HepG2 (cell line): Measurements from ENCODE around the gene TADA1. TPM values are rescaled to one million over a fixed set of nuclear protein-coding genes. Genes with fewer than 3 reads are reported as not detected.

Source experiments
- ATAC-seq: fragments of 200-7000 bp; cut with Tn5 transposase; 3 replicates; pipeline ENCODE4 v1.9.1; 2020; ENCODE audit warnings: mild to moderate bottlenecking, moderate library complexity
- BruUV-seq: library from RNA; stranded (reverse); fragments of 400-500 nt; replicated peaks from 2 replicates; lab custom pipeline; 2021; lab: Mats Ljungman, UMichigan
- CTCF ChIA-PET: fragments of 300-600 bp; formaldehyde crosslinking; extraction: SDS; loops from one replicate; lab custom pipeline; 2021; ENCODE audit warnings: low total read pairs, inconsistent platforms, low intra/inter-chr PET ratio; lab: Yijun Ruan, JAX
- POLR2A ChIA-PET: fragments of 350-600 bp; sonication (Branson Sonifier 250); formaldehyde crosslinking; loops from one replicate; lab custom pipeline; 2020; ENCODE audit warnings: antibody characterized with exemption, inconsistent platforms; lab: Yijun Ruan, JAX
- DNase-seq: peaks from one replicate; pipeline ENCODE4 v3.0.0-alpha.2; 2015; ENCODE audit warnings: low spot score
- FAIRE-seq: peaks from 3 replicates; lab custom pipeline; 2011; peaks lifted over from hg19 to GRCh38; lab: Jason Lieb, UNC
- H2AFZ ChIP-seq: one replicate; pipeline ENCODE4 v1.6.1; 2011; ENCODE audit warnings: low read length, inconsistent platforms
- H3K27ac ChIP-seq: fragments of 300-600 bp; 3 replicates; pipeline ENCODE4 v1.8.0; 2011; ENCODE audit warnings: mixed run types, mild to moderate bottlenecking, mixed read lengths, low read length, inconsistent platforms; ENCODE audit not compliant: insufficient read depth; ENCODE audit errors: extremely low read length
- H3K27me3 ChIP-seq, 2 experiments: fragments of 200-600 bp in 1 of 2; 2 replicates in 1 of 2; 3 replicates in 1 of 2; pipeline versions ENCODE4 v1.6.0 to v1.8.0; 2011; ENCODE audit warnings: low read length in 2 of 2, mild to moderate bottlenecking in 2 of 2, moderate library complexity in 2 of 2, inconsistent platforms in 1 of 2; ENCODE audit not compliant: insufficient read depth in 2 of 2, control insufficient read depth in 1 of 2
- H3K36me3 ChIP-seq, 2 experiments: fragments of 200-600 bp in 1 of 2; replicated peaks in 1 of 2; 2 replicates in 1 of 2; 3 replicates in 1 of 2; pipeline versions ENCODE4 v1.5.1 to v1.8.0; 2011; ENCODE audit warnings: low read length in 2 of 2, inconsistent platforms in 1 of 2; ENCODE audit not compliant: insufficient read depth in 2 of 2, control insufficient read depth in 1 of 2
- H3K4me1 ChIP-seq: 2 replicates; pipeline ENCODE4 v1.5.1; 2012; ENCODE audit warnings: low read length, inconsistent platforms; ENCODE audit not compliant: insufficient read depth
- H3K4me2 ChIP-seq: 2 replicates; pipeline ENCODE4 v1.6.0; 2011; ENCODE audit warnings: low read depth, low read length, inconsistent platforms
- H3K4me3 ChIP-seq, 3 experiments: fragments of 200-600 bp in 1 of 3; sonication (generic), shearing (Covaris generic) in 1 of 3; replicated peaks in 1 of 3; 2 replicates each; pipeline ENCODE4 v1.5.1; 2011 to 2016; ENCODE audit warnings: low read length in 3 of 3, inconsistent platforms in 2 of 3, low read depth in 2 of 3, mild to moderate bottlenecking in 2 of 3, control low read depth in 1 of 3, mixed read lengths in 1 of 3; ENCODE audit not compliant: insufficient read depth in 1 of 3
- H3K79me2 ChIP-seq: one replicate; pipeline ENCODE4 v1.6.1; 2011; ENCODE audit warnings: low read length, inconsistent platforms; ENCODE audit not compliant: insufficient read depth
- H3K9ac ChIP-seq: 2 replicates; pipeline ENCODE4 v1.6.0; 2011; ENCODE audit warnings: mild to moderate bottlenecking, low read depth, low read length, inconsistent platforms; ENCODE audit not compliant: insufficient read depth
- H3K9me3 ChIP-seq: 2 replicates; pipeline ENCODE4 v1.5.1; 2012; ENCODE audit warnings: mild to moderate bottlenecking, low read length
- H4K20me1 ChIP-seq: 2 replicates; pipeline ENCODE4 v1.6.0; 2011; ENCODE audit warnings: inconsistent platforms, mild to moderate bottlenecking, low read length, moderate library complexity; ENCODE audit not compliant: insufficient read depth
- JUND ChIP-seq: sonication (generic); formaldehyde crosslinking; IDR thresholded peaks from 2 replicates; pipeline ENCODE4 v1.8.0; 2022; ENCODE audit warnings: mild to moderate bottlenecking, missing genetic modification reagents
- MED13 ChIP-seq: sonication (generic); formaldehyde crosslinking; IDR thresholded peaks from 2 replicates; pipeline ENCODE4 v1.5.0; 2020; ENCODE audit warnings: missing genetic modification reagents
- NKX3-1 ChIP-seq: sonication (generic); formaldehyde crosslinking; IDR thresholded peaks from 2 replicates; pipeline ENCODE4 v1.5.0; 2020; ENCODE audit warnings: missing genetic modification reagents
- PTBP1 ChIP-seq: fragments of 200-400 bp; formaldehyde crosslinking; IDR thresholded peaks from 2 replicates; pipeline ENCODE4 v1.6.1; 2018; ENCODE audit warnings: low read length, low read depth; ENCODE audit not compliant: poor library complexity, severe bottlenecking
- TEAD2 ChIP-seq: sonication (generic); formaldehyde crosslinking; IDR thresholded peaks from 2 replicates; pipeline ENCODE4 v1.9.0; 2021; ENCODE audit warnings: missing genetic modification reagents
- ZNF441 ChIP-seq: sonication (generic); formaldehyde crosslinking; IDR thresholded peaks from 2 replicates; pipeline ENCODE4 v1.7.0; 2021; ENCODE audit warnings: missing genetic modification reagents, borderline replicate concordance
- ZNF549 ChIP-seq: sonication (generic); formaldehyde crosslinking; IDR thresholded peaks from 2 replicates; pipeline ENCODE4 v1.5.0; 2020; ENCODE audit warnings: missing genetic modification reagents
- ZNF670 ChIP-seq: sonication (generic); formaldehyde crosslinking; IDR thresholded peaks from 2 replicates; pipeline ENCODE4 v1.8.0; 2022; ENCODE audit warnings: mild to moderate bottlenecking, missing genetic modification reagents, borderline replicate concordance
- WGBS: methylation state at CpG from one replicate; pipeline ENCODE4 v1.1.6; 2017; ENCODE audit warnings: low lambda C conversion rate; 5-methylcytosine and 5-hydroxymethylcytosine counted together
- in situ Hi-C: cut with HindIII; loops from 2 replicates; pipeline ENCODE4 v1.10.0; 2017; ENCODE audit warnings: low pct_unique_long_range_greater_than_20kb; ENCODE audit not compliant: extremely low pct_ligation_motif_present
- intact Hi-C: fragments of 100-400 bp; cut with micrococcal nuclease; formaldehyde crosslinking; loops from one replicate; pipeline ENCODE4 v1.10.0; 2022; ENCODE audit not compliant: unreplicated experiment
- polyA plus RNA-seq, 8 experiments: library from polyadenylated mRNA; depleted of rRNA in 3 of 8; stranded (reverse) in 7 of 8; unstranded in 1 of 8; fragments of >200 nt; fragmentation: Illumina TruSeq in 4 of 8; extraction: Trizol in 4 of 8; gene quantifications; 2 replicates each; pipeline versions ENCODE4 v1.2.1 to v1.2.3, GENCODE V29; 2011 to 2016; ENCODE audit warnings: low read depth in 4 of 8, missing spikeins in 1 of 8, mixed read lengths in 1 of 8; ENCODE audit not compliant: insufficient read depth in 1 of 8
- total RNA-seq, 5 experiments: library from RNA; depleted of rRNA; stranded (reverse); fragments of >200 nt; fragmentation: Illumina TruSeq; extraction: Trizol; gene quantifications; 2 replicates each; pipeline ENCODE4 v1.2.3, GENCODE V29; 2016; ENCODE audit warnings: low read depth in 1 of 5
- TF ChIP-seq, protein P1 (sequence below): sonication (generic); formaldehyde crosslinking; IDR thresholded peaks from 2 replicates; pipeline ENCODE4 v1.4.0; 2020; ENCODE audit warnings: missing genetic modification reagents
- TF ChIP-seq, protein P2 (sequence below): sonication (generic); formaldehyde crosslinking; IDR thresholded peaks from 2 replicates; pipeline ENCODE4 v1.4.0; 2020; ENCODE audit warnings: missing genetic modification reagents, borderline replicate concordance
- TF ChIP-seq, protein P3 (sequence below), 2 experiments: sonication (generic) in 1 of 2; formaldehyde crosslinking in 1 of 2; IDR thresholded peaks; 2 replicates each; pipeline versions ENCODE4 v1.4.0 to v1.6.1; 2018 to 2020; ENCODE audit warnings: missing genetic modification reagents in 2 of 2, borderline replicate concordance in 1 of 2, low read depth in 1 of 2, mild to moderate bottlenecking in 1 of 2, missing biosample characterization in 1 of 2
- TF ChIP-seq, protein P4 (sequence below): sonication (generic); formaldehyde crosslinking; IDR thresholded peaks from 2 replicates; pipeline ENCODE4 v1.4.0; 2020; ENCODE audit warnings: missing genetic modification reagents

The TADA1 gene
- total and polyA plus RNA-seq, 2 of the 13 experiments (the other 11 are each of a cell fraction or from before 2014, with no cell fraction given): 28.3 to 29.1 TPM

DNA sequence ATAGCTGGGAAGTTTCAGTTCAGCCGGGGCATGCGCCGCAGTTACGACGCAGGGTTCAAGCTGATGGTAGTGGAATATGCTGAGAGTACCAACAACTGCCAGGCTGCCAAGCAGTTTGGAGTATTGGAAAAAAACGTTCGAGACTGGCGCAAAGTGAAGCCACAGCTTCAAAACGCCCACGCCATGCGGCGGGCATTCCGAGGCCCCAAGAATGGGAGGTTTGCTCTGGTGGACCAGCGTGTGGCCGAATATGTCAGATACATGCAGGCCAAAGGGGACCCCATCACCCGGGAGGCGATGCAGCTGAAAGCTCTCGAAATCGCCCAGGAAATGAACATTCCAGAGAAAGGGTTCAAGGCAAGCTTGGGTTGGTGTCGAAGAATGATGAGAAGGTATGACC, 26.9 kb downstream of the TADA1 start:
- Histone ChIP-seq H3K4me2 (no peak overlapping the region), H3K9me3 (no peaks in the 10 kb centered on the region), H2AFZ (no peak overlapping the region), H3K27me3 (no peaks in the 10 kb centered on the region), H3K4me3 (no peak overlapping the region), H4K20me1 (no peaks in the 10 kb centered on the region), H3K36me3 (peaks cover 22 to 89% of the 10 kb centered on the region in 2 experiments), H3K4me1 (no peaks in the 10 kb centered on the region), H3K9ac (no peak overlapping the region), H3K79me2 (no peaks in the 10 kb centered on the region), H3K27ac (no peak overlapping the region)
- no peak for DNase-seq
- ChIA-PET POLR2A (no interaction called here), CTCF (no interaction called here)
- no TSS peak for BruUV-seq
- no peak for ATAC-seq
- WGBS: 98% methylated on average over 20 of the region's 20 CpGs
- intact Hi-C loops (no loop called here), in situ Hi-C loops (no loop called here)
- no peak for FAIRE-seq
- TF ChIP-seq, protein P1, sequence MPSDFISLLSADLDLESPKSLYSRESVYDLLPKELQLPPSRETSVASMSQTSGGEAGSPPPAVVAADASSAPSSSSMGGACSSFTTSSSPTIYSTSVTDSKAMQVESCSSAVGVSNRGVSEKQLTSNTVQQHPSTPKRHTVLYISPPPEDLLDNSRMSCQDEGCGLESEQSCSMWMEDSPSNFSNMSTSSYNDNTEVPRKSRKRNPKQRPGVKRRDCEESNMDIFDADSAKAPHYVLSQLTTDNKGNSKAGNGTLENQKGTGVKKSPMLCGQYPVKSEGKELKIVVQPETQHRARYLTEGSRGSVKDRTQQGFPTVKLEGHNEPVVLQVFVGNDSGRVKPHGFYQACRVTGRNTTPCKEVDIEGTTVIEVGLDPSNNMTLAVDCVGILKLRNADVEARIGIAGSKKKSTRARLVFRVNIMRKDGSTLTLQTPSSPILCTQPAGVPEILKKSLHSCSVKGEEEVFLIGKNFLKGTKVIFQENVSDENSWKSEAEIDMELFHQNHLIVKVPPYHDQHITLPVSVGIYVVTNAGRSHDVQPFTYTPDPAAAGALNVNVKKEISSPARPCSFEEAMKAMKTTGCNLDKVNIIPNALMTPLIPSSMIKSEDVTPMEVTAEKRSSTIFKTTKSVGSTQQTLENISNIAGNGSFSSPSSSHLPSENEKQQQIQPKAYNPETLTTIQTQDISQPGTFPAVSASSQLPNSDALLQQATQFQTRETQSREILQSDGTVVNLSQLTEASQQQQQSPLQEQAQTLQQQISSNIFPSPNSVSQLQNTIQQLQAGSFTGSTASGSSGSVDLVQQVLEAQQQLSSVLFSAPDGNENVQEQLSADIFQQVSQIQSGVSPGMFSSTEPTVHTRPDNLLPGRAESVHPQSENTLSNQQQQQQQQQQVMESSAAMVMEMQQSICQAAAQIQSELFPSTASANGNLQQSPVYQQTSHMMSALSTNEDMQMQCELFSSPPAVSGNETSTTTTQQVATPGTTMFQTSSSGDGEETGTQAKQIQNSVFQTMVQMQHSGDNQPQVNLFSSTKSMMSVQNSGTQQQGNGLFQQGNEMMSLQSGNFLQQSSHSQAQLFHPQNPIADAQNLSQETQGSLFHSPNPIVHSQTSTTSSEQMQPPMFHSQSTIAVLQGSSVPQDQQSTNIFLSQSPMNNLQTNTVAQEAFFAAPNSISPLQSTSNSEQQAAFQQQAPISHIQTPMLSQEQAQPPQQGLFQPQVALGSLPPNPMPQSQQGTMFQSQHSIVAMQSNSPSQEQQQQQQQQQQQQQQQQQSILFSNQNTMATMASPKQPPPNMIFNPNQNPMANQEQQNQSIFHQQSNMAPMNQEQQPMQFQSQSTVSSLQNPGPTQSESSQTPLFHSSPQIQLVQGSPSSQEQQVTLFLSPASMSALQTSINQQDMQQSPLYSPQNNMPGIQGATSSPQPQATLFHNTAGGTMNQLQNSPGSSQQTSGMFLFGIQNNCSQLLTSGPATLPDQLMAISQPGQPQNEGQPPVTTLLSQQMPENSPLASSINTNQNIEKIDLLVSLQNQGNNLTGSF: no peak
- no peak for TF ChIP-seq JUND (CRISPR knock-in tag)
- TF ChIP-seq, protein P2, sequence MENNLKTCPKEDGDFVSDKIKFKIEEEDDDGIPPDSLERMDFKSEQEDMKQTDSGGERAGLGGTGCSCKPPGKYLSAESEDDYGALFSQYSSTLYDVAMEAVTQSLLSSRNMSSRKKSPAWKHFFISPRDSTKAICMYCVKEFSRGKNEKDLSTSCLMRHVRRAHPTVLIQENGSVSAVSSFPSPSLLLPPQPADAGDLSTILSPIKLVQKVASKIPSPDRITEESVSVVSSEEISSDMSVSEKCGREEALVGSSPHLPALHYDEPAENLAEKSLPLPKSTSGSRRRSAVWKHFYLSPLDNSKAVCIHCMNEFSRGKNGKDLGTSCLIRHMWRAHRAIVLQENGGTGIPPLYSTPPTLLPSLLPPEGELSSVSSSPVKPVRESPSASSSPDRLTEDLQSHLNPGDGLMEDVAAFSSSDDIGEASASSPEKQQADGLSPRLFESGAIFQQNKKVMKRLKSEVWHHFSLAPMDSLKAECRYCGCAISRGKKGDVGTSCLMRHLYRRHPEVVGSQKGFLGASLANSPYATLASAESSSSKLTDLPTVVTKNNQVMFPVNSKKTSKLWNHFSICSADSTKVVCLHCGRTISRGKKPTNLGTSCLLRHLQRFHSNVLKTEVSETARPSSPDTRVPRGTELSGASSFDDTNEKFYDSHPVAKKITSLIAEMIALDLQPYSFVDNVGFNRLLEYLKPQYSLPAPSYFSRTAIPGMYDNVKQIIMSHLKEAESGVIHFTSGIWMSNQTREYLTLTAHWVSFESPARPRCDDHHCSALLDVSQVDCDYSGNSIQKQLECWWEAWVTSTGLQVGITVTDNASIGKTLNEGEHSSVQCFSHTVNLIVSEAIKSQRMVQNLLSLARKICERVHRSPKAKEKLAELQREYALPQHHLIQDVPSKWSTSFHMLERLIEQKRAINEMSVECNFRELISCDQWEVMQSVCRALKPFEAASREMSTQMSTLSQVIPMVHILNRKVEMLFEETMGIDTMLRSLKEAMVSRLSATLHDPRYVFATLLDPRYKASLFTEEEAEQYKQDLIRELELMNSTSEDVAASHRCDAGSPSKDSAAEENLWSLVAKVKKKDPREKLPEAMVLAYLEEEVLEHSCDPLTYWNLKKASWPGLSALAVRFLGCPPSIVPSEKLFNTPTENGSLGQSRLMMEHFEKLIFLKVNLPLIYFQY: no peak
- TF ChIP-seq, protein P3, sequence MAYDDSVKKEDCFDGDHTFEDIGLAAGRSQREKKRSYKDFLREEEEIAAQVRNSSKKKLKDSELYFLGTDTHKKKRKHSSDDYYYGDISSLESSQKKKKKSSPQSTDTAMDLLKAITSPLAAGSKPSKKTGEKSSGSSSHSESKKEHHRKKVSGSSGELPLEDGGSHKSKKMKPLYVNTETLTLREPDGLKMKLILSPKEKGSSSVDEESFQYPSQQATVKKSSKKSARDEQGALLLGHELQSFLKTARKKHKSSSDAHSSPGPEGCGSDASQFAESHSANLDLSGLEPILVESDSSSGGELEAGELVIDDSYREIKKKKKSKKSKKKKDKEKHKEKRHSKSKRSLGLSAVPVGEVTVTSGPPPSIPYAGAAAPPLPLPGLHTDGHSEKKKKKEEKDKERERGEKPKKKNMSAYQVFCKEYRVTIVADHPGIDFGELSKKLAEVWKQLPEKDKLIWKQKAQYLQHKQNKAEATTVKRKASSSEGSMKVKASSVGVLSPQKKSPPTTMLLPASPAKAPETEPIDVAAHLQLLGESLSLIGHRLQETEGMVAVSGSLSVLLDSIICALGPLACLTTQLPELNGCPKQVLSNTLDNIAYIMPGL (CRISPR knock-in tag; IDR thresholded peaks at IDR 0.05; ENCODE audit: borderline replicate concordance in 1 of 2, low read depth in 1 of 2): no peak
- no peak for TF ChIP-seq TEAD2
- no peak for TF ChIP-seq PTBP1
- no peak for TF ChIP-seq ZNF549 (CRISPR knock-in tag)
- TF ChIP-seq, protein P4, sequence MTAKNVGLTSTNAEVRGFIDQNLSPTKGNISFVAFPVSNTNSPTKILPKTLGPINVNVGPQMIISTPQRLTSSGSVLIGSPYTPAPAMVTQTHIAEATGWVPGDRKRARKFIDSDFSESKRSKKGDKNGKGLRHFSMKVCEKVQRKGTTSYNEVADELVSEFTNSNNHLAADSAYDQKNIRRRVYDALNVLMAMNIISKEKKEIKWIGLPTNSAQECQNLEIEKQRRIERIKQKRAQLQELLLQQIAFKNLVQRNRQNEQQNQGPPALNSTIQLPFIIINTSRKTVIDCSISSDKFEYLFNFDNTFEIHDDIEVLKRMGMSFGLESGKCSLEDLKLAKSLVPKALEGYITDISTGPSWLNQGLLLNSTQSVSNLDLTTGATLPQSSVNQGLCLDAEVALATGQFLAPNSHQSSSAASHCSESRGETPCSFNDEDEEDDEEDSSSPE: no peak
- no peak for TF ChIP-seq ZNF670 (CRISPR knock-in tag)
- TF ChIP-seq MED13 (CRISPR knock-in tag): no peak
- TF ChIP-seq NKX3-1 (CRISPR knock-in tag): no peak
- no peak for TF ChIP-seq ZNF441
